ENCODE results near the gene HES7. TPM values are rescaled to one million over a fixed set of nuclear protein-coding genes. Genes with fewer than 3 reads are reported as not detected.

Gene HES7
- total RNA-seq, 4 donors from 2014 or later, result not detected

Small RNA genes lying within 50 kb of the gene (small RNA-seq; reads per million reads assigned to genes)
- not detected for gene MIR4314

Other genes with a start within 250 kb of the HES7 start
- 10 to 100 TPM; 14.8 to 41.4 (median 31.3) TPM for gene CHD3, start 235.3 kb downstream of the HES7 start, total RNA-seq
- 1 to 10 TPM; 1.5 to 6.1 (median 2.8) TPM for gene RNF227, start 207.8 kb downstream of the HES7 start, total RNA-seq
- 1 to 10 TPM in 1 of 4 donors, under 1 TPM in 2, not detected in 1; 0.44 to 2.8 (median 0.51) TPM for gene KCNAB3, start 194.2 kb downstream of the HES7 start, total RNA-seq
- 10 to 100 TPM; 28.8 to 43.5 (median 37.5) TPM for gene TRAPPC1, start 192.2 kb downstream of the HES7 start, total RNA-seq
- 10 to 100 TPM in 3 of 4 donors, 1 to 10 TPM in 1; 7.5 to 27.3 (median 21.9) TPM for gene CNTROB, start 191.9 kb downstream of the HES7 start, total RNA-seq
- not detected for gene GUCY2D, start 121.5 kb downstream of the HES7 start, total RNA-seq
- gene ALOX15B, start 85.0 kb downstream of the HES7 start, total RNA-seq, result 10 to 100 TPM in 2 of 4 donors, 1 to 10 TPM in 2; 4.9 to 36.4 (median 10.9) TPM
- gene ALOX12B, start 36.4 kb downstream of the HES7 start, total RNA-seq, result not detected
- not detected for gene ALOXE3, start 5.6 kb downstream of the HES7 start, total RNA-seq
- gene PER1, start 28.3 kb upstream of the HES7 start, total RNA-seq, result 100 to 1,000 TPM in 3 of 4 donors, 10 to 100 TPM in 1; 95.2 to 186 (median 121) TPM
- gene VAMP2, start 38.8 kb upstream of the HES7 start, total RNA-seq, result 10 to 100 TPM; 18.6 to 45.2 (median 23.4) TPM
- 10 to 100 TPM; 14.3 to 23.8 (median 20.4) TPM for gene TMEM107, start 52.3 kb upstream of the HES7 start, total RNA-seq
- 10 to 100 TPM in 2 of 4 donors, 1 to 10 TPM in 2; 2.9 to 10.4 (median 9.3) TPM for gene BORCS6, start 66.1 kb upstream of the HES7 start, total RNA-seq
- 1 to 10 TPM in 3 of 4 donors, not detected in 1; 1.3 to 3.4 (median 2.2) TPM for gene AURKB, start 86.5 kb upstream of the HES7 start, total RNA-seq
- gene CTC1, start 124.0 kb upstream of the HES7 start, total RNA-seq, result 10 to 100 TPM; 11.6 to 17.6 (median 14.9) TPM
- 10 to 100 TPM in 3 of 4 donors, 1 to 10 TPM in 1; 7.5 to 20.9 (median 12.0) TPM for gene PFAS, start 125.2 kb upstream of the HES7 start, total RNA-seq
- gene RANGRF, start 164.6 kb upstream of the HES7 start, total RNA-seq, result 10 to 100 TPM; 16.5 to 23.2 (median 19.0) TPM
- gene SLC25A35, start 171.3 kb upstream of the HES7 start, total RNA-seq, result 1 to 10 TPM; 1.7 to 8.1 (median 2.4) TPM
- gene ARHGEF15, start 186.1 kb upstream of the HES7 start, total RNA-seq, result 10 to 100 TPM; 20.3 to 73.1 (median 36.9) TPM
- gene ODF4, start 215.7 kb upstream of the HES7 start, total RNA-seq, result not detected